ENCODE data around the gene RNF213. TPM values are rescaled to one million over a fixed set of nuclear protein-coding genes. Genes with fewer than 3 reads are reported as not detected.
"Not testable (repeated sequence)": the region's sequence is repeated elsewhere in the genome, so short reads cannot be mapped to it uniquely, and the experiment has no call there.

Gene RNF213
- total RNA-seq, 1 experiment from 2014 or later, result 71.4 TPM

GRCh38 chr17:80327518-80327917, 66.9 kb downstream of the RNF213 start:
- no peaks in the 10 kb centered on the region for H3K4me1 ChIP-seq (ENCODE audit: insufficient read depth, low read length)
- no peaks in the 10 kb centered on the region for H3K9me3 ChIP-seq (ENCODE audit: low read length)
- H3F3A ChIP-seq (ENCODE audit: low read length, unreplicated experiment), result no peaks in the 10 kb centered on the region
- H3K4me2 ChIP-seq (ENCODE audit: low read length), result no peak overlapping the region
- H3K79me2 ChIP-seq (ENCODE audit: low read length), result no peaks in the 10 kb centered on the region
- H3K9me2 ChIP-seq (replicated peaks; ENCODE audit: low read length), result no peaks in the 10 kb centered on the region
- H2AFZ ChIP-seq (ENCODE audit: low read length), result no peak overlapping the region
- no peaks in the 10 kb centered on the region for H3K27me3 ChIP-seq (ENCODE audit: low read length)
- ATAC-seq (no peak), DNase-seq (no peak)
- H3K36me3 ChIP-seq (ENCODE audit: low read depth, low read length), result peaks cover 33% of the 10 kb centered on the region
- no peak overlapping the region for H3K4me3 ChIP-seq (ENCODE audit: low read length)
- H3K27ac ChIP-seq (ENCODE audit: low read length), result no peak overlapping the region
- TF ChIP-seq EZH2 (IDR thresholded peaks at IDR 0.05; ENCODE audit: low read length, unreplicated experiment) (no peak), EZH2phosphoT487 (IDR thresholded peaks at IDR 0.05; ENCODE audit: borderline replicate concordance, low read length) (no peak), CTCF (conservative IDR thresholded peaks at IDR 0.05; ENCODE audit: low read depth, low read length) (no peak)
- intact Hi-C loops (cut with micrococcal nuclease), result no loop called here
- CTCF ChIA-PET, result no interaction called here
- POLR2A ChIA-PET (ENCODE audit: unreplicated experiment), result no interaction called here
- H3K9ac ChIP-seq (ENCODE audit: low read length), result no peak overlapping the region
- no TSS peak for BruUV-seq (replicated peaks)
- H4K20me1 ChIP-seq (ENCODE audit: low read length), result no peaks in the 10 kb centered on the region

GRCh38 chr17:80328634-80329380, 68.2 kb downstream of the RNF213 start:
- H3K4me2 ChIP-seq (ENCODE audit: low read length), result no peak overlapping the region
- no peaks in the 10 kb centered on the region for H3F3A ChIP-seq (ENCODE audit: low read length, unreplicated experiment)
- no peak overlapping the region for H3K9ac ChIP-seq (ENCODE audit: low read length)
- H3K79me2 ChIP-seq (ENCODE audit: low read length), result no peaks in the 10 kb centered on the region
- no peaks in the 10 kb centered on the region for H3K4me1 ChIP-seq (ENCODE audit: insufficient read depth, low read length)
- H3K9me3 ChIP-seq (ENCODE audit: low read length), result no peaks in the 10 kb centered on the region
- no peak overlapping the region for H2AFZ ChIP-seq (ENCODE audit: low read length)
- ATAC-seq (no peak), DNase-seq (no peak)
- H3K36me3 ChIP-seq (ENCODE audit: low read depth, low read length), result peaks cover 25% of the 10 kb centered on the region
- H3K4me3 ChIP-seq (ENCODE audit: low read length), result no peak overlapping the region
- no TSS peak for BruUV-seq (replicated peaks)
- no peaks in the 10 kb centered on the region for H3K27me3 ChIP-seq (ENCODE audit: low read length)
- no peak overlapping the region for H3K27ac ChIP-seq (ENCODE audit: low read length)
- ChIA-PET CTCF (no interaction called here), POLR2A (ENCODE audit: unreplicated experiment) (no interaction called here)
- no peaks in the 10 kb centered on the region for H4K20me1 ChIP-seq (ENCODE audit: low read length)
- no peak for TF ChIP-seq CTCF (conservative IDR thresholded peaks at IDR 0.05; ENCODE audit: low read depth, low read length)
- no peak for TF ChIP-seq EZH2 (IDR thresholded peaks at IDR 0.05; ENCODE audit: low read length, unreplicated experiment)
- no peak for TF ChIP-seq EZH2phosphoT487 (IDR thresholded peaks at IDR 0.05; ENCODE audit: borderline replicate concordance, low read length)
- intact Hi-C loops (cut with micrococcal nuclease), result no loop called here
- H3K9me2 ChIP-seq (replicated peaks; ENCODE audit: low read length), result no peaks in the 10 kb centered on the region

DNA sequence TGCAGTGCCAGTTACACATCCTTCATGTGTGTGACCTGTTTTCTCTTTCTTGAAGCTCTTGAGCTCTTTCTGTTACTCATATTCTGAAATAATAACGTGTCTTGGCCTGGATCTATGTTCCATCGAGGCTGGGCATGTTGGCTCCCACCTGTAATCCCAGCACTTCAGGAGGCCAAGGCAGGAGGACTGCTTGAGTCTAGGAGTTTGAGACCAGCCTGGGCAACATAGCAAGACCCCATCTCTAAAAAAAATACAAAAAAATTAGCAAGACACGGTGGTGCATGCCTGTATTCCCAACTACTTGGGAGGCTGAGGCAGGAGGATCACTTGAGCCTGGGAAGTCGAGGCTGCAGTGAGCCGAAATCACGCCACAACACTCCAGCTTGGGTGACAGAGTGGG, 68.8 kb downstream of the RNF213 start:
- H4K20me1 ChIP-seq (ENCODE audit: low read length); H3K27ac ChIP-seq (ENCODE audit: low read length); intact Hi-C loops (cut with micrococcal nuclease); H3K27me3 ChIP-seq (ENCODE audit: low read length); H2AFZ ChIP-seq (ENCODE audit: low read length); H3K79me2 ChIP-seq (ENCODE audit: low read length); H3F3A ChIP-seq (ENCODE audit: low read length, unreplicated experiment); BruUV-seq (replicated peaks); H3K9me2 ChIP-seq (replicated peaks; ENCODE audit: low read length); H3K4me3 ChIP-seq (ENCODE audit: low read length); H3K9me3 ChIP-seq (ENCODE audit: low read length); CTCF ChIA-PET; H3K4me2 ChIP-seq (ENCODE audit: low read length); ATAC-seq; H3K4me1 ChIP-seq (ENCODE audit: insufficient read depth, low read length); DNase-seq; H3K9ac ChIP-seq (ENCODE audit: low read length); POLR2A ChIA-PET (ENCODE audit: unreplicated experiment): not testable (repeated sequence)
- peaks cover 28% of the 10 kb centered on the region for H3K36me3 ChIP-seq (ENCODE audit: low read depth, low read length)
